Measurements from ENCODE around the gene AHRR.

AHRR gene

DNA sequence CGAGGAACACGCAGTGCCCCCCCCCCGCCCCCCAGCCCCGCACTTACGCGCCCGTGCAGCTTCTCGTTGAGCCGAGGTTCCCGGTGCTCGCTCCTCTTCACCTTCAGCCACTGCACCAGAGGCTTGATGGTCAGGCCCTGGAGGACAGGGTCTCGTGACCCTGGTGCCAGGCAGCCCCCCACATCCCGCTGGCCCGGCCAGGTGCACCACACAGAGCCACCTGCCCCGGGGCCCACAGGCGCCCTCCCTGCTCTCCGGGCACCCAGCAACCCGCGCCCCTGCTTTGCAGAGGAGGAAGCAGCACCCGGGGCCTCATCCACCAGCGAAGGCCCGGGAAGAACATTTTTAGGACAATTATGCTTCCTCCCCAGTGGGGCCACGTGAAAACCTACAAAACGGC, 160.5 kb downstream of the AHRR start:
- no peak overlapping the region for H3K4me3 ChIP-seq (ENCODE audit: low read depth, low read length)
- DNase-seq (ENCODE audit: low read depth) = no peak
- in situ Hi-C loops (cut with HindIII; ENCODE audit: low sequenced_read_pairs) = no loop called here
- TF ChIP-seq, protein P1, sequence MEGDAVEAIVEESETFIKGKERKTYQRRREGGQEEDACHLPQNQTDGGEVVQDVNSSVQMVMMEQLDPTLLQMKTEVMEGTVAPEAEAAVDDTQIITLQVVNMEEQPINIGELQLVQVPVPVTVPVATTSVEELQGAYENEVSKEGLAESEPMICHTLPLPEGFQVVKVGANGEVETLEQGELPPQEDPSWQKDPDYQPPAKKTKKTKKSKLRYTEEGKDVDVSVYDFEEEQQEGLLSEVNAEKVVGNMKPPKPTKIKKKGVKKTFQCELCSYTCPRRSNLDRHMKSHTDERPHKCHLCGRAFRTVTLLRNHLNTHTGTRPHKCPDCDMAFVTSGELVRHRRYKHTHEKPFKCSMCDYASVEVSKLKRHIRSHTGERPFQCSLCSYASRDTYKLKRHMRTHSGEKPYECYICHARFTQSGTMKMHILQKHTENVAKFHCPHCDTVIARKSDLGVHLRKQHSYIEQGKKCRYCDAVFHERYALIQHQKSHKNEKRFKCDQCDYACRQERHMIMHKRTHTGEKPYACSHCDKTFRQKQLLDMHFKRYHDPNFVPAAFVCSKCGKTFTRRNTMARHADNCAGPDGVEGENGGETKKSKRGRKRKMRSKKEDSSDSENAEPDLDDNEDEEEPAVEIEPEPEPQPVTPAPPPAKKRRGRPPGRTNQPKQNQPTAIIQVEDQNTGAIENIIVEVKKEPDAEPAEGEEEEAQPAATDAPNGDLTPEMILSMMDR (IDR thresholded peaks at IDR 0.05; ENCODE audit: low read depth, low read length, missing control alignments) = no peak

DNA sequence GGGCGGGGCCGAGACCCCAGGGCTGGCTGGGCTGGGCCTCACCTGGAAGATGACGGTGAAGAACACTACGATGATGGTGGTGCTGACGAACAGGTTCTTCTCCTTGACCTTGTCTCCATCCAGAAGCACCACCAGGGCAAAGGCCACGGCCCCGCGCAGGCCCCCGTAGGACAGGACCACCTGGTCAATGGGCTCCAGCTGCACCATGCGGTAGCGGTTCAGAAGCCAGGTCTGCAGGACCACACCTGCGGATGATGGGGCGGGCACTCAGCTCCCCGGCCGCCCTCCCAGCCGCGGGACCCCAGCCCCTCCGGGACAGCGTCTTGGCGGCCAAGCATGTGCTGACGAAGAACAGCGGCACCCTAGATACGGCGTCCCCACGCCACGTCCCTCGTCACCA, 161.0 kb downstream of the AHRR start:
- H3K4me3 ChIP-seq (ENCODE audit: low read depth, low read length) = no peak overlapping the region
- TF ChIP-seq, protein P1 (IDR thresholded peaks at IDR 0.05; ENCODE audit: low read depth, low read length, missing control alignments) = no peak
- in situ Hi-C loops (cut with HindIII; ENCODE audit: low sequenced_read_pairs) = no loop called here
- DNase-seq (ENCODE audit: low read depth) = no peak

DNA sequence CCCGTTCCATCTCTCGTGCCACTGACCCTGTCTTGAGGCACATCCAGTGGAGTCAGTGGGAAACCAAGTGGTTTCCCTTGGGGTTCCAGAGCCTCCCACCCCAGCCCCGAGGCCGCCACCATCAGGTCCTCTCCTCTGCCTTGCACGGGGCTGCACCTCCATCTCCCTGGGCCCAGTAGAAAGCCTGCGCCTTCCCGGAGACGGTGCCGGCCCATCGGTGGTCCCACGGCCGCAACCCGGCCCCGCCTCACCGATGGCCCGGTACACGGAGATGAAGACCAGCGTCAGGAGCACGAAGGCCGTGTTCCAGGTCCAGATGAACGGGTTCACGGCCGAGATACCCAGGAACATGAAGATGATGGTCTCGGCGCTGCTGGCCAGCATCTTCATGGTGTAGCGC, 161.5 kb downstream of the AHRR start:
- no peak for DNase-seq (ENCODE audit: low read depth)
- H3K4me3 ChIP-seq (ENCODE audit: low read depth, low read length) = no peak overlapping the region
- TF ChIP-seq, protein P1 (IDR thresholded peaks at IDR 0.05; ENCODE audit: low read depth, low read length, missing control alignments) = no peak
- in situ Hi-C loops (cut with HindIII; ENCODE audit: low sequenced_read_pairs) = no loop called here

DNA sequence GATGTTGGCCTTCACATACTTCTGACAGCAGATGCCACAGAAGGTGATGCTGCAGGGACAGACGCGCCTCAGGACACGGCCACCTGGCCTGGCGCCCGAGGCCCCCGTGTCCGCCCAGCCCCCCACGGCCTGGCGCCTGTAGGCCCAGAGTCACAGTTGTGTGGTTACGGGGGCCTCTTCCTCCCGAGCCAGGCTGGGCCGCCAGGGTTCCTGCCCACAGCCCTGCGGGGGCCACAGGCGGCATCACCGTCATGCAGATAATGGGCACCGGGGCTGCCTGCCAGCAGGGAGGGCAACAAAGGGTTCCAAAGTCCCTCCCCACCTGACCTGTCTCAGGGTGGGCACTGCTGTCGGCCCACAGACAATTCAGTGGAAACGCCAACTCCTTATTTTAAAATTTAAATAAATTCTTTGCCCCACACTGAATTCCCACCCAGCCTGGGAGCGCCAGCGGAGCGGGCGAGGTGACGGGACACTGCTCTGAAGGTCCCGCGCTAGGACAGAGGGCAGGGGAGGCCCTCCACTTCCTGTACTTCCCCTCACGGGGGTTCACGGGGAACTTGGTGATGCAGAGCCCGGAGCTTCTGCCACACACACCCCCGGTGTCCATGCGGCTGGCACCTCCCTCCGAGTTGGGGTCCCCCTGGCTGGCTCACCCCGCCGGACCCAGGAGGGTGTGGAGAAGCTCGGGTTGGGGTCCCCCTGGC, 162.1 kb downstream of the AHRR start:
- in situ Hi-C loops (cut with HindIII; ENCODE audit: low sequenced_read_pairs) = no loop called here
- no peak for DNase-seq (ENCODE audit: low read depth)
- H3K4me3 ChIP-seq (ENCODE audit: low read depth, low read length) = no peak overlapping the region
- TF ChIP-seq, protein P1 (IDR thresholded peaks at IDR 0.05; ENCODE audit: low read depth, low read length, missing control alignments) = no peak

DNA sequence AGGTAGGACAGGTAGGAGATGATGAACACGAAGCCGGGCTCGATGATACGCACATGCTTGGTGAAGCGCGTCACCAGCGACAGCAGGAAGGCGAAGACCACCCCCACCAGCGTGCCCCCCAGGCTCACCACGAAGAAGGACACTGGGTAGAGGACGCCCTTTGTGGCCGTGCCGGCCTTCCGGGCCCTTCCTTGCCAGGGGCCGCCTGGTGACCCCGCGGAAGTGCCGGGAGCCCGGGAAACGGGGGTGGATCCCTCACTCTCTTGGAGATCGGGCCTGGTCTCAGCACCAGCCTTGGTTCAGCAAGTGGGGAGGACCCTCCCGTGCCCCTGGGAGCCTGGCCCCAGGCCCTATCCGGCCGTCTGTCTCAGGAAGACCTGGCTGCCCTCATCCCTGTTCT, 163.0 kb downstream of the AHRR start:
- TF ChIP-seq, protein P1 (IDR thresholded peaks at IDR 0.05; ENCODE audit: low read depth, low read length, missing control alignments) = no peak
- DNase-seq (ENCODE audit: low read depth) = no peak
- in situ Hi-C loops (cut with HindIII; ENCODE audit: low sequenced_read_pairs) = no loop called here
- no peak overlapping the region for H3K4me3 ChIP-seq (ENCODE audit: low read depth, low read length)

DNA sequence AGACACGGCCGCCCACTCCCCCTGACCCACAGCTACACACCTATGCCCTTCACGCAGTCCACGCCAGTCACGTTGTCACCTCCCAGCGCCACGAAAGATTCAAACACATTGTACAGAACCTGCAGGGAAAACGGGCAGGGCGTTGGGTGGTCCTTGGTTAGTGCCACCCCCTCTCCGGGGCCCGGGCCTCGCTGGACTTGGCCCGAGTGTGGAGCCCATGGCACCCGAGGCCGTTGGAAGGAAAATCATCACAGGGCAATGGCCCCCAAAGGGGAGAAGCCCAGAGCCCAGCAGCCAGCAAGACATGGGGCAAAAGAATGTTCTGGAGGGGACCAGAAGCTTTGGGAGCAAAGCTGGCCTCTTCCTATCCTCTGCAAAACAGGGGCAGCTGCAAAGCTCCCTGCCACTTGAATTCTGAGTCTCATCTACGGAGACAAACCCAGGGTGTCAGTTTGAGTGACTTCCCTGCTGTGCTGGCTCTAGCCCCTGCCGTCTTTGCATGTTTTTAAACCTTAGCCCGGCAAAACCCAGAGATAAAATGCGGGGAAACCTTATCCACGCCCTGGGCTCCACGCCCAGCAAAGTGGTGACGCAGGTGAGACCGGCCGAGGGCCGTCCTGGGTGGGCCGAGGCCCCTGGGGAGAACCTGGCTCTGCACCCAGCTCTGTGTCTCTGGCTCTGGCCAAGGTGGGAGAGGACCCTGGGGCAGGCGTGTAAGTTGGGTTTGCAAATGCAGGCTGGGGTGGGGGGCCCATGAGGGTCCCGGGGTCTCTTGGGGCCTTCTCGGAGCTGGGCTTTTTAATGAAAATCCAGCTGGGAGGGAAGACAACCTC, 163.8 kb downstream of the AHRR start:
- H3K4me3 ChIP-seq (ENCODE audit: low read depth, low read length) = no peak overlapping the region
- no peak for DNase-seq (ENCODE audit: low read depth)
- TF ChIP-seq, protein P1 (IDR thresholded peaks at IDR 0.05; ENCODE audit: low read depth, low read length, missing control alignments) = no peak
- in situ Hi-C loops (cut with HindIII; ENCODE audit: low sequenced_read_pairs) = no loop called here
